ENCODE data around the gene PCBP3.

DNA sequence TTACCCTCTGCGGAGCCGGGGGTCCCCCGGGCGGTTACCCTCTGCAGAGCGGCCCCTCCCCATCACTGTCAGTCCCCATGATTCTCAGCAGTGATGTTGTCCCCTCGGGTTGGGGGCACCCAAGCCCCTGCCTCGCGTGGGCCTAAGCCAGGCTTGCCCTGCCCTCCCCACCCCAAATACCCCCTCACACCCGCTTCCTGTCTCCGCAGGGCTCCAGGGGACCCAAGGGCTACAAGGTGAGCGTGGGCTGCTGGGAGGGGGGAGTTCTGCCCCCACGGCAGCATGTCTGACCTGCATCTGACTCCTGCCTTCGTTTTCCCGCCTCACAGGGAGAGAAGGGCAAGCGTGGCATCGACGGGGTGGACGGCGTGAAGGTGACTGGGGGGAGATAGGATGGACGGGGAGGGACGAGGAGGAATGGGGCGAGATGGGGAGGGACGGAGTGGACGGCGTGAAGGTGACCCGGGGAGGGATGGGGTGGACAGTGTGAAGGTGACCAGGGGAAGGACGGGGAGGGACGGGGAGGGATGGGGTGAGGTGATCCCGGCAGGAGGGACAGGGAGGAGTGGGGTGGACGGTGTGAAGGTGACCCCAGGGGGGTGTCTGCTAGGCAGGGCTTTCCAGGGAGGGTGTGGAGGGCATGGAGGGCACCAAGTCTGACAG lies 346.7 kb downstream of the PCBP3 start:
- TF ChIP-seq, protein P1, sequence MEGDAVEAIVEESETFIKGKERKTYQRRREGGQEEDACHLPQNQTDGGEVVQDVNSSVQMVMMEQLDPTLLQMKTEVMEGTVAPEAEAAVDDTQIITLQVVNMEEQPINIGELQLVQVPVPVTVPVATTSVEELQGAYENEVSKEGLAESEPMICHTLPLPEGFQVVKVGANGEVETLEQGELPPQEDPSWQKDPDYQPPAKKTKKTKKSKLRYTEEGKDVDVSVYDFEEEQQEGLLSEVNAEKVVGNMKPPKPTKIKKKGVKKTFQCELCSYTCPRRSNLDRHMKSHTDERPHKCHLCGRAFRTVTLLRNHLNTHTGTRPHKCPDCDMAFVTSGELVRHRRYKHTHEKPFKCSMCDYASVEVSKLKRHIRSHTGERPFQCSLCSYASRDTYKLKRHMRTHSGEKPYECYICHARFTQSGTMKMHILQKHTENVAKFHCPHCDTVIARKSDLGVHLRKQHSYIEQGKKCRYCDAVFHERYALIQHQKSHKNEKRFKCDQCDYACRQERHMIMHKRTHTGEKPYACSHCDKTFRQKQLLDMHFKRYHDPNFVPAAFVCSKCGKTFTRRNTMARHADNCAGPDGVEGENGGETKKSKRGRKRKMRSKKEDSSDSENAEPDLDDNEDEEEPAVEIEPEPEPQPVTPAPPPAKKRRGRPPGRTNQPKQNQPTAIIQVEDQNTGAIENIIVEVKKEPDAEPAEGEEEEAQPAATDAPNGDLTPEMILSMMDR (IDR thresholded peaks at IDR 0.05), result no peak
- TF ChIP-seq POLR2A (IDR thresholded peaks at IDR 0.05), result no peak
- no peak for TF ChIP-seq POLR2AphosphoS5 (IDR thresholded peaks at IDR 0.05)
